Liver (tissue), 9 donors: ENCODE measurements around the gene IL9. TPM values are rescaled to one million over a fixed set of nuclear protein-coding genes. Genes with fewer than 3 reads are reported as not detected.

Experiments used
- DNase-seq: peaks from one replicate; pipeline ENCODE4 v3.0.0-alpha.2; 2017; ENCODE audit warnings: low spot score
- H3K27ac ChIP-seq, 2 donors: one replicate each; pipeline ENCODE4 v1.7.0; 2013; ENCODE audit warnings: inconsistent platforms in 2 of 2, low read length in 2 of 2, control low read depth in 1 of 2, low read depth in 1 of 2, mild to moderate bottlenecking in 1 of 2
- H3K27me3 ChIP-seq, 4 donors: one replicate each; pipeline versions ENCODE4 v1.6.1 to v1.7.0; 2013; ENCODE audit warnings: low read length in 3 of 4, inconsistent platforms in 1 of 4, mild to moderate bottlenecking in 1 of 4, moderate library complexity in 1 of 4; ENCODE audit not compliant: control insufficient read depth in 4 of 4, insufficient read depth in 4 of 4
- H3K36me3 ChIP-seq, 4 donors: one replicate each; pipeline versions ENCODE4 v1.6.1 to v1.7.0; 2013; ENCODE audit warnings: low read length in 3 of 4, mild to moderate bottlenecking in 3 of 4, low read depth in 1 of 4, moderate library complexity in 1 of 4; ENCODE audit not compliant: control insufficient read depth in 4 of 4, insufficient read depth in 3 of 4
- H3K4me1 ChIP-seq, 4 donors: one replicate each; pipeline versions ENCODE4 v1.6.1 to v1.7.0; 2013; ENCODE audit warnings: low read length in 3 of 4, mild to moderate bottlenecking in 3 of 4, moderate library complexity in 1 of 4; ENCODE audit not compliant: control insufficient read depth in 4 of 4, insufficient read depth in 4 of 4
- H3K4me3 ChIP-seq, 3 donors: one replicate each; pipeline versions ENCODE4 v1.6.1 to v1.7.0; 2013; ENCODE audit warnings: low read length in 3 of 3, control low read depth in 1 of 3, low read depth in 1 of 3, mild to moderate bottlenecking in 1 of 3
- H3K9ac ChIP-seq, 2 donors: one replicate each; pipeline ENCODE4 v1.7.0; 2013; ENCODE audit warnings: low read length in 2 of 2, mild to moderate bottlenecking in 2 of 2, moderate library complexity in 2 of 2, control low read depth in 1 of 2, low read depth in 1 of 2
- H3K9me3 ChIP-seq, 4 donors: one replicate each; pipeline versions ENCODE4 v1.6.1 to v1.7.0; 2013; ENCODE audit warnings: low read length in 3 of 4; ENCODE audit not compliant: control insufficient read depth in 4 of 4
- CTCF ChIP-seq: fragments of 150-350 bp; IDR thresholded peaks from 2 replicates; pipeline ENCODE4 v1.5.1; 2017; ENCODE audit warnings: improper control_type of control experiment, low read depth, low read length; ENCODE audit not compliant: missing input control
- EGR1 ChIP-seq, 2 donors: IDR thresholded peaks; 2 replicates each; pipeline ENCODE4 v1.6.1; 2016 to 2018; ENCODE audit warnings: antibody characterized with exemption in 2 of 2, low read depth in 2 of 2
- FOXA1 ChIP-seq: IDR thresholded peaks from 2 replicates; pipeline ENCODE4 v1.6.1; 2016; ENCODE audit warnings: antibody characterized with exemption
- FOXA2 ChIP-seq: IDR thresholded peaks from 2 replicates; pipeline ENCODE4 v1.6.1; 2016; ENCODE audit warnings: antibody characterized with exemption
- GABPA ChIP-seq, 2 donors: IDR thresholded peaks in 1 of 2; conservative IDR thresholded peaks in 1 of 2; 2 replicates each; pipeline ENCODE4 v1.6.1; 2016; ENCODE audit warnings: antibody characterized with exemption in 2 of 2, mild to moderate bottlenecking in 1 of 2, moderate library complexity in 1 of 2
- HNF4A ChIP-seq, 2 donors: conservative IDR thresholded peaks; 2 replicates each; pipeline ENCODE4 v1.6.1; 2016; ENCODE audit warnings: antibody characterized with exemption in 2 of 2, mild to moderate bottlenecking in 2 of 2
- HNF4G ChIP-seq: IDR thresholded peaks from 2 replicates; pipeline ENCODE4 v1.6.1; 2016; ENCODE audit warnings: antibody characterized with exemption
- JUND ChIP-seq, 2 donors: IDR thresholded peaks; 2 replicates each; pipeline ENCODE4 v1.6.1; 2016; ENCODE audit warnings: antibody characterized with exemption in 2 of 2
- MAX ChIP-seq: IDR thresholded peaks from 2 replicates; pipeline ENCODE4 v1.6.1; 2016; ENCODE audit warnings: antibody characterized with exemption
- NR2F2 ChIP-seq: IDR thresholded peaks from 2 replicates; pipeline ENCODE4 v1.6.1; 2016; ENCODE audit warnings: antibody characterized with exemption
- RAD21 ChIP-seq, 2 donors: IDR thresholded peaks; 2 replicates each; pipeline ENCODE4 v1.6.1; 2016; ENCODE audit warnings: antibody characterized with exemption in 2 of 2, mild to moderate bottlenecking in 2 of 2
- REST ChIP-seq: IDR thresholded peaks from 2 replicates; pipeline ENCODE4 v1.6.1; 2016; ENCODE audit warnings: antibody characterized with exemption, mild to moderate bottlenecking
- RXRA ChIP-seq, 2 donors: IDR thresholded peaks; 2 replicates each; pipeline ENCODE4 v1.6.1; 2017 to 2018; ENCODE audit warnings: antibody characterized with exemption in 2 of 2, mild to moderate bottlenecking in 1 of 2
- SP1 ChIP-seq: IDR thresholded peaks from 2 replicates; pipeline ENCODE4 v1.6.1; 2018; ENCODE audit warnings: antibody characterized with exemption, mild to moderate bottlenecking
- TAF1 ChIP-seq: conservative IDR thresholded peaks from 2 replicates; pipeline ENCODE4 v1.6.1; 2016; ENCODE audit warnings: antibody characterized with exemption, mild to moderate bottlenecking
- YY1 ChIP-seq: IDR thresholded peaks from 2 replicates; pipeline ENCODE4 v1.6.1; 2016; ENCODE audit warnings: antibody characterized with exemption, mild to moderate bottlenecking
- ZBTB33 ChIP-seq: IDR thresholded peaks from 2 replicates; pipeline ENCODE4 v1.6.1; 2016; ENCODE audit warnings: antibody characterized with exemption
- WGBS: extraction: QIAGEN DNeasy Blood & Tissue Kit; methylation state at CpG from one replicate; pipeline ENCODE4 v1.1.7; 2013; 5-methylcytosine and 5-hydroxymethylcytosine counted together
- polyA plus RNA-seq, 2 donors: library from polyadenylated mRNA; stranded (reverse) in 1 of 2; unstranded in 1 of 2; fragments of 200-250 nt in 1 of 2; fragments of >200 nt in 1 of 2; fragmentation: Nextera tagmentation in 1 of 2; extraction: Ambion mirVana in 1 of 2; gene quantifications; one replicate each; pipeline versions ENCODE4 v1.2.1 to v1.2.3, GENCODE V29; 2013 to 2015
- total RNA-seq, 2 donors: library from RNA; depleted of rRNA; stranded (reverse); fragments of >200 nt; gene quantifications; one replicate each; pipeline ENCODE4 v1.2.3, GENCODE V29; 2014
- donor health status: healthy.
- donor health status: healthy.
- donor health status: healthy.
- donor health status: healthy.
- donor health status: healthy.

Gene IL9
- total and polyA plus RNA-seq, 4 donors, result not detected

- H3K9me3 ChIP-seq, result no peaks in the 10 kb centered on the region
- H3K36me3 ChIP-seq, result no peaks in the 10 kb centered on the region
- H3K4me3 ChIP-seq, result no peak overlapping the region
- DNase-seq, result no peak
- no peaks in the 10 kb centered on the region for H3K4me1 ChIP-seq
- H3K9ac ChIP-seq, result no peak overlapping the region
- 96% methylated on average over 3 of the region's 3 CpGs for WGBS
- TF ChIP-seq GABPA (IDR thresholded peaks at IDR 0.05 in 1 of 2, conservative IDR thresholded peaks at IDR 0.05 in 1 of 2) (no peak), HNF4G (no peak), EGR1 (IDR thresholded peaks at IDR 0.05; ENCODE audit: low read depth in 2 of 2) (no peak), RXRA (IDR thresholded peaks at IDR 0.05) (no peak), RAD21 (IDR thresholded peaks at IDR 0.05) (no peak), FOXA2 (no peak), FOXA1 (no peak), SP1 (no peak)
- H3K27me3 ChIP-seq, result no peaks in the 10 kb centered on the region
- no peak overlapping the region for H3K27ac ChIP-seq
Measured at GRCh38 chr5:135879591-135879990, 16.1 kb downstream of the IL9 start.

- Histone ChIP-seq H3K36me3 (no peaks in the 10 kb centered on the region), H3K27me3 (no peaks in the 10 kb centered on the region), H3K9me3 (no peaks in the 10 kb centered on the region), H3K9ac (no peak overlapping the region), H3K4me1 (no peaks in the 10 kb centered on the region), H3K27ac (no peak overlapping the region), H3K4me3 (no peak overlapping the region)
- TF ChIP-seq RAD21 (IDR thresholded peaks at IDR 0.05) (no peak), TAF1 (no peak), JUND (IDR thresholded peaks at IDR 0.05) (no peak), ZBTB33 (no peak), HNF4A (conservative IDR thresholded peaks at IDR 0.05) (no peak), EGR1 (IDR thresholded peaks at IDR 0.05; ENCODE audit: low read depth in 2 of 2) (no peak), GABPA (IDR thresholded peaks at IDR 0.05 in 1 of 2, conservative IDR thresholded peaks at IDR 0.05 in 1 of 2) (no peak)
- DNase-seq, result no peak
- 73% methylated on average over 4 of the region's 4 CpGs for WGBS
Measured at GRCh38 chr5:135878156-135878620, 17.5 kb downstream of the IL9 start.

- H3K27me3 ChIP-seq, result no peaks in the 10 kb centered on the region
- H3K9me3 ChIP-seq, result no peaks in the 10 kb centered on the region
- no peak for DNase-seq
- H3K9ac ChIP-seq, result no peak overlapping the region
- no peak overlapping the region for H3K27ac ChIP-seq
- H3K36me3 ChIP-seq, result no peaks in the 10 kb centered on the region
- no peaks in the 10 kb centered on the region for H3K4me1 ChIP-seq
- 80% methylated on average over 6 of the region's 6 CpGs for WGBS
- H3K4me3 ChIP-seq, result no peak overlapping the region
- no peak for TF ChIP-seq ZBTB33
- TF ChIP-seq TAF1, result no peak
- no peak for TF ChIP-seq SP1
- TF ChIP-seq CTCF, result no peak
- TF ChIP-seq RAD21 (IDR thresholded peaks at IDR 0.05), result no peak
- TF ChIP-seq MAX, result no peak
- TF ChIP-seq FOXA2, result no peak
- no peak for TF ChIP-seq EGR1 (IDR thresholded peaks at IDR 0.05; ENCODE audit: low read depth in 2 of 2)
- no peak for TF ChIP-seq REST
- no peak for TF ChIP-seq HNF4G
- no peak for TF ChIP-seq FOXA1
- no peak for TF ChIP-seq GABPA (IDR thresholded peaks at IDR 0.05 in 1 of 2, conservative IDR thresholded peaks at IDR 0.05 in 1 of 2)
- TF ChIP-seq YY1, result no peak
- no peak for TF ChIP-seq NR2F2
- TF ChIP-seq RXRA (IDR thresholded peaks at IDR 0.05), result no peak
- no peak for TF ChIP-seq HNF4A (conservative IDR thresholded peaks at IDR 0.05)
- TF ChIP-seq JUND (IDR thresholded peaks at IDR 0.05), result no peak
Measured at GRCh38 chr5:135877570-135878155, 18.0 kb downstream of the IL9 start.
